ENCODE measurements around the gene PAFAH2.
"Not testable (repeated sequence)": the region's sequence is repeated elsewhere in the genome, so short reads cannot be mapped to it uniquely, and the experiment has no call there.

Gene PAFAH2

DNA sequence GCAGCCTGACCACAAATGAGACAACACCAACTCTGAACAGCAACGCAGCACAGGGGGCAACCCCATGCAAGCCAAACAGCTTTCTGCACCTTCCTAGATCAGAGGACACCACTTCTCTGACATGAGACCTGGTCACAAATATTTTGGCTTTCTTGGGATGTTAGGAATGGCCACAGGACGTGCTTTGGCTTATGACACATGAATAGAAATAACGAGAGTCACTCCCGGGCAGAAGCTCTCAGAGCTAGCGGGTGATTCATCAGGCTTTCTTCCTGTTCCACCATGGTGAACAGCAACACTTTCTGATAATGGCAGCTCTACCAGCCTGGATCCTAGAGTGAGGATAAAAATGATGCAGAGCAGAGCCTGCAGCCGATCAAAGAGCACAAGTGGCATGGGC lies 39.4 kb downstream of the PAFAH2 start:
- H3K36me3 Mint-ChIP-seq (ENCODE audit: low read depth) = peaks cover 27% of the 10 kb centered on the region
- H3K27me3 Mint-ChIP-seq (ENCODE audit: low read depth) = no peaks in the 10 kb centered on the region
- no peak overlapping the region for H3K27ac Mint-ChIP-seq
- H3K4me1 Mint-ChIP-seq (ENCODE audit: low read depth) = peaks cover 3% of the 10 kb centered on the region
- no peaks in the 10 kb centered on the region for H3K9me3 Mint-ChIP-seq
- no peak overlapping the region for H3K4me3 Mint-ChIP-seq

DNA sequence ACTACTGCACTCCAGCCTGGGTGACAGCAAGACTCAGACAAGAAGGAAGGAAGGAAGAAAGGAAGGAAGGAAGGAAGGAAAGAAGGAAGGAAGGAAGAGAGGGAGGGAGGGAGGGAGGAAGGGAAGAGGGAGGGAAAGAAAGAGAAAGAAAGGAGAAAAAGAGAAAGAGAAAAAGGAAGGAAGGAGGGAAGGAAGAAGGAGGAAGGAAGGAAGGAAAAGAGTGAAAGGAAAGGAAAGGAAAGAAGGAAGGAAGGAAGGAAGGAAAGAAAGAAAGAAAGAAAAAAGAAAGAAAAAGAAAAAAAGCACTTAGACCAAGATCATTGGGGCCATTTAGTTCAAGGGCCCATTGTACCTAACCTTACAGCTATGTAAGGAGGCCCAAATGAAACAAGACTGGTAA lies 42.3 kb downstream of the PAFAH2 start:
- H3K27me3 Mint-ChIP-seq (ENCODE audit: low read depth) = no peaks in the 10 kb centered on the region
- H3K27ac Mint-ChIP-seq = no peak overlapping the region
- peaks cover 3% of the 10 kb centered on the region for H3K4me1 Mint-ChIP-seq (ENCODE audit: low read depth)
- H3K4me3 Mint-ChIP-seq = no peak overlapping the region
- H3K9me3 Mint-ChIP-seq = no peaks in the 10 kb centered on the region
- H3K36me3 Mint-ChIP-seq (ENCODE audit: low read depth) = peaks cover 14% of the 10 kb centered on the region

DNA sequence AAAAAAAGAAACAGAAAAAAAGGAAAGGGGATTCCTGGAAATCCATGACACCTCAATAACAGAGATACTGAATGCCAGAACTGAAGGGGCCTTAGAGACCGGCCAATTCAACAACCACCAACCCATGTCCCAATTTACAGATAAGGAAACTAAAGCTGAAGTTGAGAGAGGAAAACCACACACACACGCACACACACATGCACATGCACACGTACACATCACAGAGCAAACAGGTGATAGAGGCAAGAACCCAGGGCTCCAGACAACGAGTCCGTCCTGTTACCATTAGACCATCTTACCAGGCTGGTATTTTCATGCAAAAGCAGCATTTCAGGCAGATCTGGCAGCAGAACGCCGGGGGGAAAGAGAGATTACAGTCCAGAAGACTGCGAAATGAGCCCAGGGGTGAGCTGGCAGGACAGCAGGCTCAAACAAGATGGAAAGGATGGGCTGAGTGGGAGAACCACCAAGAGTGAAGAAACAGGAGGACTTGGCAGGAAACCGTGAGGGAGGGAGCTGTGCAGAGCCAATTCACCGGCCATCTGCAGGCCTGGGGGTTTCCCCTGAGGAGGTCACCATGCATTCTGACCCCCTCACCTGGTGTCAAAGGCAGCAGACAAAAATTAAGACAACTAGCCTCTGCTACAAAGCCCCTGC lies 43.5 kb downstream of the PAFAH2 start:
- peaks cover 6% of the 10 kb centered on the region for H3K36me3 Mint-ChIP-seq (ENCODE audit: low read depth)
- peaks cover 3% of the 10 kb centered on the region for H3K4me1 Mint-ChIP-seq (ENCODE audit: low read depth)
- H3K9me3 Mint-ChIP-seq = no peaks in the 10 kb centered on the region
- no peak overlapping the region for H3K4me3 Mint-ChIP-seq
- H3K27ac Mint-ChIP-seq = no peak overlapping the region
- H3K27me3 Mint-ChIP-seq (ENCODE audit: low read depth) = no peaks in the 10 kb centered on the region

DNA sequence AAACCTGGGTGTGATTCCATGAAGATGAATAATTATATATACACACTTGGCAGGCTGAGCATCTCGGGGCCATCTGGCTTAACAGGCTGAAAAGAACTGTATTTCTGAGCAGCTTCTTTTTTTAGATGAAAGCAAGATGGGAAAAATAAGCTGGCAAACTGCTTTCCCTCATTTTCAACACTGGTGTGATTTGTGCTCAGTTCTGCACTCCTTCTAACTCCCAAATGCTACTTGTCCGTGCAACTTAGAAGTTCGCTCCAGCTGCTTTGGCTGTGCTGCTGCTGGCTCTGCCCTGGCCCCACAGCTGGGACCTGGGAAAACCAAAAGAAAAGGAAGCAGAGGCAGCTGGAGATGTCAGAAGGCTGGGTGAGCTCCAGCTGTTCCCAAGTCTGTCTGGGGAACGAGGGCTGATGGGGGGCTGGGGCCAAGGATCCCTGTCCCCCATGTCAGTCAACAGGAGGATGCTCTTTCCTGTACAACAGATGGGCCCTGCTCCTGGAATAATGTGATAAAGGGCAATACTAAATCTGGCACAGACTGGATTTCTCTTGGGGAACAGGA lies 44.9 kb downstream of the PAFAH2 start:
- Mint-ChIP-seq H3K9me3 (no peaks in the 10 kb centered on the region), H3K36me3 (ENCODE audit: low read depth) (peaks cover 2% of the 10 kb centered on the region), H3K4me3 (no peak overlapping the region), H3K27me3 (ENCODE audit: low read depth) (no peaks in the 10 kb centered on the region), H3K4me1 (ENCODE audit: low read depth) (peaks cover 3% of the 10 kb centered on the region), H3K27ac (no peak overlapping the region)

DNA sequence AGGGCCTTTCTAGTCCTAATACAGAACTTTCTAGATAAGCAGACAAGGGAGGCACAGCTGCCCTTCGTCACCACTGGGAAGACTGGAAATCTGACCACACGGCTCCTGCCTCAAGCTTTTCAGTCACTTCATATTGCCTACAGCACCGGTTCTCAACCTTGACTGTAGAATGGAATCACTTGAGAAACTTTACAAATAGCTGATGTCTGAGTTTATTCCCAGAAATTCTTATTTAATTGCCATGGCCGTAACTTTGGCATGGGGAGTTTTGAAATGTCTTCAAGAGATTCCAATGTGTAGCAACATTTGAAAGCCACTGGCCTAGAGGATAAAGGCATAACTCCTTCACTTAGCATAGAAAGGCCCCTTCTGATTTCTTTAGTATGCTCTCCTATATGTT lies 49.2 kb downstream of the PAFAH2 start:
- Mint-ChIP-seq H3K27ac (no peak overlapping the region), H3K4me3 (no peak overlapping the region), H3K4me1 (ENCODE audit: low read depth) (no peaks in the 10 kb centered on the region), H3K27me3 (ENCODE audit: low read depth) (no peaks in the 10 kb centered on the region), H3K9me3 (peaks cover 1% of the 10 kb centered on the region), H3K36me3 (ENCODE audit: low read depth) (no peaks in the 10 kb centered on the region)

DNA sequence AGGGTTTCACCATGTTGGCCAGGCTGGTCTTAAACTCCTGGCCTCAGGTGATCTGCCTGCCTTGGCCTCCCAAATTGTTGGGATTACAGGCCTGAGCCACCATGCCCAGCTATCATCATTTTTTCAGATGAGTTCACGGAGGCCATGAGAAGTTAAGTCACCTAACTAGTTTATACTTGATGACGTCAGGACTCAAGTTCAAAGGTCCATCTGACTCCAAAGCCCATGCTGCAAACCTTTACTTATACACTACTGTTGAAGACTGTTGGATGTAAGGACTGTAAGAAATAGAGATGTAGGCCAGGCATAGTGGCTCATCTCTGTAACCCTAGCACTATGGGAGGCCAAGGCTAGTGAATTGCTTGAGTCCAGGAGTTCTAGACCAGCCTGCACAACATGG lies 50.8 kb downstream of the PAFAH2 start:
- peaks cover 7% of the 10 kb centered on the region for H3K9me3 Mint-ChIP-seq
- H3K27me3 Mint-ChIP-seq (ENCODE audit: low read depth) = no peaks in the 10 kb centered on the region
- no peak overlapping the region for H3K4me3 Mint-ChIP-seq
- H3K4me1 Mint-ChIP-seq (ENCODE audit: low read depth) = no peaks in the 10 kb centered on the region
- no peak overlapping the region for H3K27ac Mint-ChIP-seq
- H3K36me3 Mint-ChIP-seq (ENCODE audit: low read depth) = no peaks in the 10 kb centered on the region

DNA sequence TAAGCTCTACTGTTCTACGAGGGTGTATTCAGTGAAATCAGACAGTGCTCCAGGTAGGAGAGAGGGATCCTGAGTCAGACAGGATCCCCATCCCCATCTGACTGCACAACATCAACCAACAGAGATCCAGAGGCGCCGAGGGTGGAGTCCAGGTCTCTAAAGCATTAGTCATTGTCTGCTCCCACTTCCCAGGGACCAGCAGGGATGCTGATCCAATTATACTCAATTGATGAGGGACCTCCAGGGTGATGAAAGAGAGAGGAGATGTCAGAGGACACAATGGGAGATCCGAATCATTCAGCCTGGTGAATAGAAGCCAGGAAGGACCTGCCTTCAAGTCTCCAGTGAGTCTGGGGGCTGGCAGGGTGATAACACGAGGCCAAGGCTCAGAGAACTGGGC lies 52.1 kb downstream of the PAFAH2 start:
- Mint-ChIP-seq H3K4me3 (no peak overlapping the region), H3K4me1 (ENCODE audit: low read depth) (no peaks in the 10 kb centered on the region), H3K9me3 (peaks cover 7% of the 10 kb centered on the region), H3K27me3 (ENCODE audit: low read depth) (no peaks in the 10 kb centered on the region), H3K36me3 (ENCODE audit: low read depth) (no peaks in the 10 kb centered on the region), H3K27ac (no peak overlapping the region)

DNA sequence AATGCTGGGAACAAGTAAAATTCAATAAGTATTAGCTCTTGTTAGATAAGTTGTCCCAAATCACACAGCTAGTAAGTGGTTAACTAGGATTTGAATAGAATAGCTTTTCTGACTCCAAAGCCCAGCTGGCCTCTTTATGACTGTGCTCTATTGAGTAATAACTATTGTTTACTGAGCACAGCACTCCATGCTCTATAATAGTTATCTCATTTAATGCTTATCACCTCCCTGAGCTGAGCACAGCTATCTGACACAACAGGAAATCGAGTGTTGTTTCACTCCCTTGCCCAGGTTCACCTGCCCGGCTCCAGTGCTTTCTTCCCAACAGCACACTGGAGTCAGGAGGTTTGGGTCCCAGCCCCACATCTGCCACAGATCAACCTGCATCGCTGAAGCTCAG lies 52.9 kb downstream of the PAFAH2 start:
- Mint-ChIP-seq H3K9me3 (peaks cover 7% of the 10 kb centered on the region), H3K27me3 (ENCODE audit: low read depth) (no peaks in the 10 kb centered on the region), H3K4me3 (no peak overlapping the region), H3K4me1 (ENCODE audit: low read depth) (no peaks in the 10 kb centered on the region), H3K27ac (no peak overlapping the region), H3K36me3 (ENCODE audit: low read depth) (no peaks in the 10 kb centered on the region)

DNA sequence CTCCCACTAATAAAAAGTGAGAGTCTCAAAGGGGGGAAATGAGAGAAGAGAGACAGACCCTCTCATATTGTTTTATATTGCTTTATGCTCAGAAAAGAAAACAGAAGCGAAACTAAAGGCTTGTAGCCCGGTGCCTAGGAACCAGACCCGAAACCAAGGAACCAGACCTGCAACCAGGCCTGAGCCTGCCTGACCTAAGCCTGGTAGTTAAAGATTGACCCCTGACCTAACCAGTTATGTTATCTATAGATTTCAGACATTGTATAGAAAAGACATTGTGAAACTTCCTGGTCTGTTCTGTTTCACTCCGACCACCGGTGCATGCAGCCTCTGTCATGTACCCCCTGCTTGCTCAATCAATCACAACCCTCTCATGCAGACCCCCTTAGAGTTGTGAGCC lies 54.4 kb downstream of the PAFAH2 start:
- H3K36me3 Mint-ChIP-seq (ENCODE audit: low read depth); H3K27ac Mint-ChIP-seq; H3K27me3 Mint-ChIP-seq (ENCODE audit: low read depth); H3K9me3 Mint-ChIP-seq; H3K4me3 Mint-ChIP-seq; H3K4me1 Mint-ChIP-seq (ENCODE audit: low read depth): not testable (repeated sequence)

DNA sequence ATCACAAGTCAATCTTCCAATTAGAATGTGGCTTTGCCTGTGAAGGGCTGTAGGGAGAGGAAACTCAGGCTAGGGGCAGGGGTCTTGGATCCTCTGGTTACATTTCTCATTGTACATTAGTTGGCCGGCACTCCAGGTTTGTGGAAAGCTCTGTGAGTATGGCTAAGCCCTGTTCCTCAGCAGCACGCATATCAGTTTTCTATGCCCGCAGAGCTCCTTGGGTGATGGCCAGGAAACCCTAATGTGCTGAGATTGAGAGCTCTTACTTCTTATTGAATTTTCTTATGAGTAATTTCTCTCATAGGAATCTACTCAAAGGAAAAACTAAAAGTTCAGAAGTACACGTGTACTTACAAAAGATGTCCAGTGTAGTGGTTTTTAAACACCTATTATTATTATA lies 60.9 kb downstream of the PAFAH2 start:
- Mint-ChIP-seq H3K9me3 (no peaks in the 10 kb centered on the region), H3K4me3 (no peak overlapping the region), H3K27ac (no peak overlapping the region), H3K36me3 (ENCODE audit: low read depth) (no peaks in the 10 kb centered on the region), H3K4me1 (ENCODE audit: low read depth) (no peaks in the 10 kb centered on the region), H3K27me3 (ENCODE audit: low read depth) (peaks cover 22% of the 10 kb centered on the region)

DNA sequence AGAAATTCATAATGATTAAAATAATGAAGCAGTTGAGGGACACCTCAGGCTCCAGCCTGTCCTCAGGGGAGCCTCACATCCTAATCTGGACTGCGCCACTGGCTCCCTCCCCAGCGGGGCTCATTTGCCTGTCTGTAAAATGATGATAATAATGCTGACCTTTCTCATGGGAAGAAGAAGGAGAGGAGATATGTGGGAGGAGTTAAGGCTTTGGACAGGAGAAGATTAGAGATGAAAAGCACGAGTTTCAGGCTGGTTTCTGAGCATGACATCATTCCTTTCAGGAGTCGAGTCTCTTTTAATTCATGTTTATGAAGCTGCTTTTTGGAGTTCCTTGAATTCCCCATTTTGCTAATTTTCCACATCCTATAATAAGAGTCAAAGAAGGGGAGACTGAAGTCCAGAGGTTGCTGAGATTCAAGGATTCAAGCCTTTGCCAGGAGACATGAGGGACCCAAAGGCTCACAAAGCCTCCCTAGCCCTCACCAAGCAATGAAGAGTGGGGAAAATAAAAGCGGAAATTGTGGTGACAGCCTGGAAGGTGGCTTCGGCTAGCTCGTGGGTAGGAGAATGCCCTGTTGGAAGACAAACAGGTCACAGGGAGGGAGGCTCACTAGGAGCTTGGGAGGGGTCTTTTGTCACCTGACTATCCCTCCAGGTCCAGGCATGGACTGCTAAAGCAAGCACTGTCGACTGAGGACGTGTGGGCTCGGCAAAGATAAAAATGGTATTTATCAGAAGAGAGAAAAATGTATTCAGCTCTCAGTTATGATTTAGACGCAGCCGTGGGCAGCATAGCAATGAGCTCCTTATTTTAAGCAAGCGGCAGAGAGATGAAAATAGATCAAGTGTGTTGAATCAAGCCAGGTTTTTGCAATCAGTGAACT lies 64.1 kb downstream of the PAFAH2 start:
- Mint-ChIP-seq H3K4me3 (no peak overlapping the region), H3K27ac (no peak overlapping the region), H3K9me3 (no peaks in the 10 kb centered on the region), H3K4me1 (ENCODE audit: low read depth) (no peaks in the 10 kb centered on the region), H3K27me3 (ENCODE audit: low read depth) (peaks cover 32% of the 10 kb centered on the region), H3K36me3 (ENCODE audit: low read depth) (no peaks in the 10 kb centered on the region)

DNA sequence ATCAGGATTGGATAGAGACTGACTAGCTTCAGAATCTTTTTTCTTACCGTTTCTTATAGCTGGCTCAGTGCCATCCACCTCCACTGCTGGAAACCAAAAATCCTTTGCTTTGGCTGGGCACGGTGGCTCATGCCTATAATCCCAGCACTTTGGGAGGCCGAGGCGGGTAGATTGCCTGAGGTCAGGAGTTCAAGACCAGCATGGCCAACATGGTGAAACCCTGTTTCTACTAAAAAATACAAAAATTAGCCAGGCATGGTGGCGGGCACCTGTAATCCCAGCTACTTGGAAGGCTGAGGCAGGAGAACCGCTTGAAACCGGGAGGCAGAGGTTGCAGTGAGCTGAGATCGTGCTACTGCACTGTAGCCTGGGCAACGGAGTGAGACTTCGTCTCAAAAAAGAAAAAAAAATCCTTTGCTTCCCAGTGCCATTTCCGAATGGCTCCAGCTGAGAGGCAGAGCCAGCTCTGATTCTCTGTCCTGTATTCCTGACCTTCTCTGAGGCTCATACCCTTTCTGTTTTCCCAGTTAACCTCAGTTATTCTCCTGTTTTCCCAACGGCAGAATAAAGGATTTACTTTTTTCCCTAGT lies 65.0 kb downstream of the PAFAH2 start:
- H3K4me1 Mint-ChIP-seq (ENCODE audit: low read depth); H3K9me3 Mint-ChIP-seq; H3K4me3 Mint-ChIP-seq; H3K27ac Mint-ChIP-seq; H3K36me3 Mint-ChIP-seq (ENCODE audit: low read depth): not testable (repeated sequence)
- peaks cover 32% of the 10 kb centered on the region for H3K27me3 Mint-ChIP-seq (ENCODE audit: low read depth)

DNA sequence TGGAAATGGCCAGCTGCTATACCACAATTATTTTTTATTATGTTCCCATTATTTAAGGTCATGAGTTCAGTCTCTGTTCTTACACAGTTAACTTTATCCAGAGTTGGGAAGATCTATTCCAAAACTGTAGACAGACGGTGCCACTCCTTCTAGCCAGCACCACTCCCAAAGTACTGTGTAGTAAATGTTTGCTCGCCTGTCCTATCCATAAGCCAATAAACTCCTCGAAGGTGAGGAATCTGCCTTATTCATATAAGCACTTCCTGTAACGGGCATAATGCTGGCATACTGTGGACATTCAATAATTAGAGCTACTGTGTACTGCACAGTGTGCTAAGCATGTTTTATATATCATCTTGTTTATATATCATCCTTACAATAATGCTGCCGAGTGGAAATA lies 65.5 kb downstream of the PAFAH2 start:
- Mint-ChIP-seq H3K36me3 (ENCODE audit: low read depth) (no peaks in the 10 kb centered on the region), H3K27me3 (ENCODE audit: low read depth) (peaks cover 32% of the 10 kb centered on the region), H3K27ac (no peak overlapping the region), H3K4me1 (ENCODE audit: low read depth) (no peaks in the 10 kb centered on the region), H3K4me3 (no peak overlapping the region), H3K9me3 (no peaks in the 10 kb centered on the region)

DNA sequence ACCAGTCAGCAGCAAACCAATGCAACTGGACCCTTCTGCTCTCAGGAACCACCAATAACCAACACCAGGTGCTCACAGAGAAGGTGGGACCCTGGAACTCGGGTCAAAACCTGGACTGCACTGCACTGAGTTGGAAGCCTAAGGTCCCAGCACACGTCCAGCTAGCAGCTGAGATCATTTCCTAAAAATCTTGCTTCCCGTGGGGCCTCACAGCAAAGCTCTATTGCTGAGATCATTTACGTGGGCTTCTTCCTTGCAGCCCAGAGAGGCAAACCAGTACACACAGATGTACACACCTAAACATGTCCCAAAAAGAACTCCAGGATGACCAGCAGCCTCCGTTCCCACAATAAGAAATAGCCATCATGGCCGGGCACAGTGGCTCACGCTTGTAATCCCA lies 68.8 kb downstream of the PAFAH2 start:
- Mint-ChIP-seq H3K36me3 (ENCODE audit: low read depth) (no peaks in the 10 kb centered on the region), H3K27me3 (ENCODE audit: low read depth) (peaks cover 49% of the 10 kb centered on the region), H3K4me1 (ENCODE audit: low read depth) (no peaks in the 10 kb centered on the region), H3K4me3 (no peak overlapping the region), H3K9me3 (no peaks in the 10 kb centered on the region), H3K27ac (no peak overlapping the region)

All from T-helper 1 cell treated with Interleukin-12 subunit alpha and Interleukin-12 subunit beta and Interleukin-4 antibody, amounts not matched to agents 30 μg/mL and 1 μg/mL, for 36 hours (primary cell).